ENCODE measurements around the gene WHAMM. TPM values are rescaled to one million over a fixed set of nuclear protein-coding genes. Genes with fewer than 3 reads are reported as not detected.
A peak's percentile ranks its signal among the peaks of the same experiment; 100 is the strongest.

Gene WHAMM
- total RNA-seq, 1 donor from 2014 or later: 6.3 TPM

- Mint-ChIP-seq H3K9me3 (no peaks in the 10 kb centered on the region), H3K27me3 (ENCODE audit: low read depth) (no peaks in the 10 kb centered on the region), H3K4me3 (no peak overlapping the region), H3K4me1 (no peaks in the 10 kb centered on the region), H3K27ac (ENCODE audit: unreplicated experiment) (no peak overlapping the region), H3K36me3 (ENCODE audit: low read depth) (peaks cover 15% of the 10 kb centered on the region)
- no peak for TF ChIP-seq CTCF (conservative IDR thresholded peaks at IDR 0.05)
- no peak for DNase-seq (ENCODE audit: low read depth, low spot score)
These were observed 18.6 kb downstream of the WHAMM start for GRCh38 chr15:82828075-82828474.

- Mint-ChIP-seq H3K4me3 (no peak overlapping the region), H3K36me3 (ENCODE audit: low read depth) (peaks cover 22% of the 10 kb centered on the region), H3K9me3 (no peaks in the 10 kb centered on the region), H3K4me1 (no peaks in the 10 kb centered on the region), H3K27ac (ENCODE audit: unreplicated experiment) (no peak overlapping the region), H3K27me3 (ENCODE audit: low read depth) (no peaks in the 10 kb centered on the region)
- no peak for DNase-seq (ENCODE audit: low read depth, low spot score)
- TF ChIP-seq CTCF (conservative IDR thresholded peaks at IDR 0.05): no peak
These were observed 19.8 kb downstream of the WHAMM start for GRCh38 chr15:82829234-82829633.

GRCh38 chr15:82830427-82831173 lies 21.2 kb downstream of the WHAMM start:
- H3K36me3 Mint-ChIP-seq (ENCODE audit: low read depth): peaks cover 22% of the 10 kb centered on the region
- H3K27ac Mint-ChIP-seq (ENCODE audit: unreplicated experiment): no peak overlapping the region

GRCh38 chr15:82831894-82832600 lies 22.6 kb downstream of the WHAMM start:
- no peaks in the 10 kb centered on the region for H3K9me3 Mint-ChIP-seq
- H3K27me3 Mint-ChIP-seq (ENCODE audit: low read depth): no peaks in the 10 kb centered on the region
- H3K4me1 Mint-ChIP-seq: no peaks in the 10 kb centered on the region
- TF ChIP-seq CTCF (conservative IDR thresholded peaks at IDR 0.05): no peak
- H3K27ac Mint-ChIP-seq (ENCODE audit: unreplicated experiment): no peak overlapping the region
- no peak overlapping the region for H3K4me3 Mint-ChIP-seq
- peaks cover 19% of the 10 kb centered on the region for H3K36me3 Mint-ChIP-seq (ENCODE audit: low read depth)
- no peak for DNase-seq (ENCODE audit: low read depth, low spot score)

More at GRCh38 chr15:82830427-82831173, 21.2 kb downstream of the WHAMM start:
- no peak for DNase-seq (ENCODE audit: low read depth, low spot score)
- Mint-ChIP-seq H3K27me3 (ENCODE audit: low read depth) (no peaks in the 10 kb centered on the region), H3K9me3 (no peaks in the 10 kb centered on the region), H3K4me1 (no peaks in the 10 kb centered on the region), H3K4me3 (no peak overlapping the region)
- TF ChIP-seq CTCF (conservative IDR thresholded peaks at IDR 0.05): no peak

GRCh38 chr15:82832601-82833361 lies 23.4 kb downstream of the WHAMM start:
- Mint-ChIP-seq H3K27me3 (ENCODE audit: low read depth) (no peaks in the 10 kb centered on the region), H3K4me1 (no peaks in the 10 kb centered on the region), H3K36me3 (ENCODE audit: low read depth) (peaks cover 21% of the 10 kb centered on the region), H3K9me3 (no peaks in the 10 kb centered on the region), H3K4me3 (no peak overlapping the region), H3K27ac (ENCODE audit: unreplicated experiment) (no peak overlapping the region)
- no peak for DNase-seq (ENCODE audit: low read depth, low spot score)
- TF ChIP-seq CTCF (conservative IDR thresholded peaks at IDR 0.05): peak; percentile 41
